Measurements from ENCODE around the gene ZIK1.

DNA sequence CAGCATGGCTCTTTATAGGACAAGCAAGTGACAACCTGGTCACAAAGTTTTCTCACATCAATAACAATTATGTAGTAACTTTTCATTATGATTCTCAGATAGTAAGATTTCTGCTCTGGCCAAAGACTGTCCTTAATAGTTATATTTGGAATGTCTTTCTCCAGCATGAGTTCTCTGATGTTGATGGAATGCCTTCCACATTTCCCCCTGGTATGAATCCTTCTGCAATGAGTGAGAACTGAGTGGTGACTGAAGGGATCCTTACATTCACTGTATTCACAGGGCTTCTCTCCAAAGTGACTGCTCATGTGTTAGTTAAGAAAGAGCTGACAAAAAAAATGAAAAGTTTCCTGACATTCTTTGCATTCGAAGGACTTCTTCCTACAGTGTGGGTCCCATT lies 37.4 kb upstream of the ZIK1 start:
- TF ChIP-seq, protein P1, sequence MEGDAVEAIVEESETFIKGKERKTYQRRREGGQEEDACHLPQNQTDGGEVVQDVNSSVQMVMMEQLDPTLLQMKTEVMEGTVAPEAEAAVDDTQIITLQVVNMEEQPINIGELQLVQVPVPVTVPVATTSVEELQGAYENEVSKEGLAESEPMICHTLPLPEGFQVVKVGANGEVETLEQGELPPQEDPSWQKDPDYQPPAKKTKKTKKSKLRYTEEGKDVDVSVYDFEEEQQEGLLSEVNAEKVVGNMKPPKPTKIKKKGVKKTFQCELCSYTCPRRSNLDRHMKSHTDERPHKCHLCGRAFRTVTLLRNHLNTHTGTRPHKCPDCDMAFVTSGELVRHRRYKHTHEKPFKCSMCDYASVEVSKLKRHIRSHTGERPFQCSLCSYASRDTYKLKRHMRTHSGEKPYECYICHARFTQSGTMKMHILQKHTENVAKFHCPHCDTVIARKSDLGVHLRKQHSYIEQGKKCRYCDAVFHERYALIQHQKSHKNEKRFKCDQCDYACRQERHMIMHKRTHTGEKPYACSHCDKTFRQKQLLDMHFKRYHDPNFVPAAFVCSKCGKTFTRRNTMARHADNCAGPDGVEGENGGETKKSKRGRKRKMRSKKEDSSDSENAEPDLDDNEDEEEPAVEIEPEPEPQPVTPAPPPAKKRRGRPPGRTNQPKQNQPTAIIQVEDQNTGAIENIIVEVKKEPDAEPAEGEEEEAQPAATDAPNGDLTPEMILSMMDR (IDR thresholded peaks at IDR 0.05), result no peak
- no peak for TF ChIP-seq POLR2A (IDR thresholded peaks at IDR 0.05)

All from Peyer's patch (tissue), 4 donors.